HK-2 (cell line): ENCODE results near the gene CACNA1C.

Experiments used
- DNase-seq: peaks from one replicate; pipeline ENCODE4 v3.0.0-alpha.2; 2018; ENCODE audit not compliant: unreplicated experiment

The CACNA1C gene

DNA sequence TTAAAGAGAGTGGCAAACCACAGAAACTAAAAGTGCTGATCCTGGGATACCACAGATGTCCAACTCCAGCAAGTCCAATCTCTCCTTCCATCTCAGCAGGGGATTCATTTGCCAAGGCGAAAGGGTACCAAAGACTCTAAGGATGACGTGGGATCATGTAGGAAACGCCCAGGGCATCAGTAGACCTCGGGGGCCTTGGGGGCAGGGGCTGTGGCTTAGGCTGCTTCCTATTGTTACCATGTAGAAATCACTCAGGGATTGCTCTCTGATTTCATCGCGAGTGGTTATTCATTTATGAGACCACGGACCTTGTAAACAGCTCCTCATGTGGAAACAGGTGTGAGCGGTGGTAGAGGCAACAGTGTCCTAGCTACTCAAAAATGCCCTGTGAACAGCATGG, 592.7 kb downstream of the CACNA1C start:
- no peak for DNase-seq

DNA sequence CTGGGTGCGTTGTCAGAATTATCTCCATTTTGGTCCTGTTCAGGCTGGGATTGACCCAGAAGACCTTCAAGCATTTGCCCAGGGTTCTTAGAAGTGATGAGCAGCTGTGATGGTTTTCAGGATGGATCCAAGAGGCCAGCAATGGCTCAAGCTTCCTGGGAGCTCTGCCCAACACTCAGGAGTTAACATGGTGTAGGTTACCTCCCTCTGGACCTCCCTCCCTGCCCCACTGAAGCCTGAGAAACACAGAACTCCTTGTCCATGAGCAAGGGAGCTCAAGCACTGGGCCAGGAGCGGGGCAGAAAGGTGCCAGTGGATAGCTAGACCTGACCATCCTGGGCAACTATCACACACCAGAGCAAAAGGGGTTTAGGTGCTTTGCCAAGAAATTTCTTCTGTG, 593.6 kb downstream of the CACNA1C start:
- DNase-seq = no peak

DNA sequence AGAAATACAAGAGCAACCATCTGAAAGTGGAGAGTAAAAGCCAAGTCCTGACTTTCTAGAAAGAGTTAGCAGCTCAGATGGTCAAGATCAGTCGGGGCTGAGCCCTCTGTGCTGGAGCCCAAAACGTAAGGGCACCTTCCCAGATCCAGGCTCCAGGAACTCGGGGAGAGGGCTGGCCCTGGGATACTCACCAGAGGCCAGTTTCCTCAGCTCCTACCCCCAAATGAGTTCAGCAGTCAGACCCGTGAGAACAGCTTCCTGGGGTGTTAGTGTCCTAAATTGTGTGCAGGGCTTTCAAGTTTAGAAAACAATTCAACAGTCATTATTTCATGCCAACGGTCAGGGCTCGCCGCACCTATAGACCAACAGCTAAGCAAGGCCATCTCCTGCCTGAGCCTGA, 594.4 kb downstream of the CACNA1C start:
- no peak for DNase-seq

DNA sequence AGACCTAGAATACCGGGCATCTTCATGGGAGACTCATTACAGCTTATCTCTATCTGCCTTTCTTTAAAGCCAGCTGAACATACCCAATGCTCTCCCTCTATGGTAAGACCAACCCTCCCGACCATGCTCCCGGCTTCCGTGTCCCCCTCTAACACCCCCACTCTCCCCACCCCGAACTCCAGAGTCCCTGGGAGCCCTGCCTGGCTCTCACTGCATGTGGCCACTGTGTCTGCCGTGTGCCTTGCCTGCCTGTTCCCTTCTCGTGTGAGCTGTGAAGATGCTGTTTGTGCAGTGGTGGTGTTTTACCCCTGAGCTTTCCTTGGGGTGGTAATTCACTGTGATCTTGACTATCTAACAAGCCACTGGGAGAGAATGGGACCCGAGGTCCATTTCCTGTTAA, 595.6 kb downstream of the CACNA1C start:
- no peak for DNase-seq

DNA sequence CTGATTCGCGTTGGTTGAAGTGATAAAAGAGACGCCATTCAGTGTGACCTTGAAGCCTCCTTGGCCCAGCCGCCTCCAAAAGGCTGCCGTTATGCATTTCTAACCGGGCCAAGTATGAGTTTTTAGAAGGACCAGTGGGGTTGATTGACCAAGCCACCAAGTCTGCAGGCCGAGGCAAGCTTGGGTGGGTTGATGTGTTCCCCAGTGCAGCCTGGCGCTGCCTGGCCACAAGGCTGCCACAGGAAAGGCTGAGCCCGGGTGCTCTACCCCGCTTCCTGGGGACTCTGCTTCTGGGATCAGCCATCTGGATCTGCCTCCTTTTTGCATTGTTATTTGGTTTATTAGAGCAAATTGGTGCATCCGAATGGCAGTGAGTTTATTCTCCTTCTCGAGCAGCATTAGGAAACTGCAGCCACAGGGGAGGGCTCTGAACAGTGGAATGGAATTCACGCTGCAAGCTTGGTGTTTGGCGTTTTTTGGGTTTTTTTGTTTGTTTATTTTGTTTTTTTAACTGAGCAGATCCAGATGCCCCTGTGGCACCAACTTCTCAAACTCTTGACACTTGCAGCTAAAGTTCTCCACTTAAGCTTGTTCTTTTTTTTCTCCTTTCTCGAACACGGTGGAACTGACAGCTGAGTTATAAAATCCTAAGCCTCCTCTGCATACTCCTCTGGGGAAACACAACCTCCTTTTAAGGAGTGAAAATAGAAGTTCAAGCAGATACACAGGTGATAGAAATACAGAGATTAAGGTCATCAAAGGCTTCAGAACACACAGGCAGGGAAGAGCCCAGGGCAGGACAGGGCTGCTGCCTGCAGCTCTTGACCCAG, 596.6 kb downstream of the CACNA1C start:
- no peak for DNase-seq

DNA sequence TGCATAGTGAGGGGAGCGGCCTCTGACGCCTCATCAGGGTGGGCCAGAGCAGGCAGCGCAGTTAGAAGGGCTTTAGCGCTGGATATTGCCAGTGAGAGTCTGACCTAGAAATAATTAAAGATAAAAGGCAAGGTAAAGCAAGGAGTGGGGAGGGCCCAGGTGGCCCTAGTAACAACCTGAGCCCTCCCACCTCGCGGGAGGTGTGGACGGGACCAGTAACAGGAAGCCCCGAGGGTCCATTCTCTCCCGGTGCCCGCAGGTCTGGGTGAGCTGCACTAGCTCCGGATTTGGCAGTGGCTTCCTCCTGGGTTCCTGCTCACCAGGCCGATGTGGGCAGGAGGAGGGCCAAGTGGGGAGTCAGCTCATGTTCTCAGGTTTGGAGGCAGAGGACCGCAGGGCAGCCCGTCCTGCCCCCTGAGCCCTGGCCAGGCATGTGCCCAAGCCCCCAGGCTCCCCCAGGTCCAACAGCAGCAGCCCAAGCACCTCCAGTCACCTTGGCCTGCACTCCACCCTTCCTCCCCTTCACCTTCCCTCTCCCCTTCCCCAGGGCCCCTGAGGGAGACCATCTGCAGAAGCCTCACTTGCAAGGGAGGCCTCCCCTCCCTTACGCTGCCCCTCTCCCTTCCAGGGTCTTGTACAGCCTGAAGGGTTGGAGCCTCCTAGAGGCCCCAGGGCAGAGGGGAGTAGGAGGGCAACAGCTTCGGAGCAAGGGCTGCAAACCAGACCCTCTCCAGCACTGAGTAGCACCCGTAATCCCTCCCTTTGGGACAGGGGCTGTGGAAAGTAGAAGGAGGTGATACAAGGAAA, 597.7 kb downstream of the CACNA1C start:
- no peak for DNase-seq

DNA sequence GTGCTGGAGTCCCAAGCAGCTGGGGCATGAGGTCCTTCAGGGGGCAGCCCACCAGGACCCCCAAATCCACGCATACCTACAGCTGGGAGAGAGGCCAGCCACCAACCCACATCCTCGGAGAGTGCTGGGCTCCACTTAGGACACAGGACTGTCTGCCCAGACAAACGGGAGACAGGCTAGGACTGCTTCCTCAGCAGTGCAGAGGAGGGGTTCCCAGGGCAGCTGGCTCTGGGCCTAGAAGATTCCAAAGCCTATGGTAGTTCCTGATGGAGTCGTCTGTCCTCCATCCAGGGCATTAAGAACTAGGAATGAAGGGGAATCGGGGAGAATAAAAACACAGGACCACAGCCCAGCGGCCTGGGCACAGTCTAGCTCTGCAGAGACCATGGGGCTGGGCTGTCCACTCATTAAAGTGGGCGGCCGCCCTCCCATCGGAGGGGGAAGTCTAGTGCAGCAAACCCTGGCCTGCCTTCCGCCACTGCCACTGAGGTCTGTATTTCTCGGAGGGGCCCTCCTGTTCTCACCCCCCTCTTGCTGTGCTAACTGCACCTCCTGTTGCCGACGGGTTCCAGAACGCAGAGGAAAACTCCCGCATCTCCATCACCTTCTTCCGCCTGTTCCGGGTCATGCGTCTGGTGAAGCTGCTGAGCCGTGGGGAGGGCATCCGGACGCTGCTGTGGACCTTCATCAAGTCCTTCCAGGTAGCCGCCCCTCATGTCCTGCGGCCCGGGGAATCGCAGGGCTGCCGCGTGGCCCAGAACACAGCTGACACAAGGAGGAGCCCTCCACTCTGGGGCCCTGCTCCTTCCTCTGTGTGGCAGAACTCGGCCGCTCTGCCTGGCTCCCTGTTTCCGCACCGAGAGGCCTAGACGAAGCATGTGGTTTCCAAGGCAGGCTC, 598.5 kb downstream of the CACNA1C start:
- DNase-seq = no peak

DNA sequence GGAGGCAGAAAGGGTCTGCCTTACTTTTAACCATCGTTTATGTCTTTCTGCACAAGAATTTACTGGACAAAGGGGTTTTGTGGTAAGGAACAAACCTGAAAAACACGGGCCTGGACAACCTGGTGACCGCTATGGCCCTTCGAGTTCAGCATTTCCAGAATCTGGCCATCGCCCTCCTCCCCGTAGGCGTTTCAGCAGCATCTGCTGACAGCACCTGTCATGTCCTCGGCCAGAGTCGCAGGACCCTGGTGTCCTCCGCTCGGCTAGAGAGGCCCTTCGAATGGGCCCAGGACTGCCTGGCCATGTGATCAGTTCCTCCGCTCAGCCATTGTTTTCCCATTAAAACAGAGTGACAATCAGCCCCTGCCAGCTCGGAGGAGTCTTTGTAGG, 599.2 kb downstream of the CACNA1C start:
- DNase-seq = no peak

DNA sequence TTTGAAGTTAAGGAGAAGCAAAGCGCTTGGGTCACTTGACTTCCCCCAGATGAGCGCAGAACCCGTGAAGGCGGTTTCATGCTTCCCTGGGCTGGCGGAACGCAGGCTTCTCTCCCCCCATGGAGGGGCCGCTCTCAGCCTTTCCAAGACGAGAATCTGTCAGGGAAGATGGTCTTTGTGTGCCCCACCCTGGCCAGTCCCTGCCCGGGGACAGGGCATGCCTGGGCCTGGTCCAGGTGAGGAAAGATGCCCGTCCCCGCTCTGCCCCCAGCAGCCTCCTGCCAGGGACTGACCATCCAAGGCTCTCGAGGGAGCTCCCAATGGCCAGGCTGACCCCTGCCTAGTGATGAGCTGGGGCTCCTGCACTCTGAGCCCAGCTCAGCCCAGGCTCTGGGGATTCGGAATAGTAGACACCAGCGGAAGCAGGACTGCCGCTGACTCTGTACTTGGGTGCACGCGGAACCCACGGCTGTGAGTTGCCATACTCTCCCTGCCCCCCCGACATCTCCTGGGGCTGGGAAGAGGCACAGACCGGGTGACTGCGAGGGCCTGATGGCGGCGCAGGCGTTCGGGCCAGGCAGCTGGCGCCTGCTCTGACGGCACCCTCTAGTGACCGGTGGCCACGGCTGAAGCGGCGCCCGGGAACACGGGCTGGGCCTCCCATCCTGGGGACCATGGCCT, 599.8 kb downstream of the CACNA1C start:
- no peak for DNase-seq

DNA sequence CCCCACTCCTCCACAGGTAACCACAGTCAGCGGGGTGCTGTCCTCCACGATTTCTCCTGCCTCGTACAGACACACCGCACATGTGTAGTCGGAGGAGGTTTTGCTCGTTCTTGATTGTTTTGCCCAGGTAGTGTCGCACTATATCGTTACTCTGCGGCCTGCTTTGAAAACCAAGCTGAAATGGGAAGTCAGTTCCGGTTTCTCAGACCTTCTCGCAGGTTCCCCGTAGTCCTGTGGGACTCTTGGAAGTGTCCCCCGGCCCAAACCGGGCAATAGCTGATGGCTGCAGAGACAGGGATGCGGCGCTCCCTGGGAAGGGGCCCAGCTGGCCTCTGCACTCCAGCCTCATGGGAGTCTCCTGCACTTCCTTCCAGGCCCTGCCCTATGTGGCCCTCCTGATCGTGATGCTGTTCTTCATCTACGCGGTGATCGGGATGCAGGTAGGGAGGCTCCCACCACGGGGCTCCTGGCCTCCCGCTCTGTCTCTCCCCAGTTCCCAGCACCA, 600.7 kb downstream of the CACNA1C start:
- DNase-seq = no peak

DNA sequence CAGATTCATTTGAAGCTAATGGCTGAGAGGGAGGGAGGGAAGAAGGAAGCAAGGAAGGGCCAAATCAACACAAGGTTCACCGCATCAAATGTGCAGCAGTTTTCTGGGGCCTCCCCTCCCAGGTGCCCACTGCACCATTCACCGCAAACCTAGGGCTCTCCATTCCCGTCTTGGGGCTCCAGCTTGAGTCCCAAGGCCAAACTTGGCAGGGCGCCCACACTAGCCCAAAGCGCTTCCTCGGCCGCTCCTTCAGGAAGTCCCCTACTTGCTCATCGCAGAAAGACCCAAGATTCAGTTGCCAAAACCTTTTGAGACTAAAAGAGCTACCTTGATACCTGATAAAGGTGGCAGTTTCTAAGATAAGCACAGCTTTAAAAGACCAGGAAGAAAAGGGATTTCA, 601.5 kb downstream of the CACNA1C start:
- DNase-seq = no peak

DNA sequence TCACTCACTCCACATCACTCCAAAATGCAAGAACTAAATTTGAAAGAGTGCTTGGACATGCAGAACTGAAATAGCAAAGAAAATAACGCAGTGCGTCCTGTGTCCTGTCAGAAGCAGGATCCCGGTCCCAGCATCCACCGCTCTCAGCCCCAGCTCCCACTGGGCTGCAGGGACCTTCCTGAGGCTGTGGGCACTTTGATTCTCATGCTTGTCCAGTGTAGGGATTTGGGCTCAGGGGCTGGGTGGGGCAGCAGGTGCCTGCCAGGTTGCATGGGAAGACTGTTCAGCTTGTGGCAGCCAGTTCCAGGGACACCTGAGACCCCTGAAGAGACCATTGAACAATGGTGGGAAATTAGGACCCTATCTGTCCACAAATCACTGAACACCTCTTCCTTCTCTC, 602.0 kb downstream of the CACNA1C start:
- DNase-seq = no peak

DNA sequence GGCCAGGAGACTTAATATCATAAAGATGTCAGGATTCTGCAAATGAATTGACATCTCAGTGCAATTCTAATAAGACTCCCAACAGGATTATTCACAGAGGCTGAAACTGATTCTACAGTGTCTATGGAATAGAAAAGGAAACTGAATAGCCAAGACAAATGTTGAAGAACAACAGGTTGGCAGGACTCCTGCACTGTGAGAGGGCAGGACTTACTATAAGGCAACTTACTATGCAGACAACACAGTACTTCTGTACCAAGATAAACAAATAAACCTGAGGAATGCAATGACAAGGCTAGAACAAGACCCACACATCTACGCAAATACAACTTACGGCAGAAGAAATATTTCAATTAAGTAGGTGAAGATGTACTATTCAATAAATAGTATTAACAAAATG, 609.7 kb downstream of the CACNA1C start:
- no peak for DNase-seq

DNA sequence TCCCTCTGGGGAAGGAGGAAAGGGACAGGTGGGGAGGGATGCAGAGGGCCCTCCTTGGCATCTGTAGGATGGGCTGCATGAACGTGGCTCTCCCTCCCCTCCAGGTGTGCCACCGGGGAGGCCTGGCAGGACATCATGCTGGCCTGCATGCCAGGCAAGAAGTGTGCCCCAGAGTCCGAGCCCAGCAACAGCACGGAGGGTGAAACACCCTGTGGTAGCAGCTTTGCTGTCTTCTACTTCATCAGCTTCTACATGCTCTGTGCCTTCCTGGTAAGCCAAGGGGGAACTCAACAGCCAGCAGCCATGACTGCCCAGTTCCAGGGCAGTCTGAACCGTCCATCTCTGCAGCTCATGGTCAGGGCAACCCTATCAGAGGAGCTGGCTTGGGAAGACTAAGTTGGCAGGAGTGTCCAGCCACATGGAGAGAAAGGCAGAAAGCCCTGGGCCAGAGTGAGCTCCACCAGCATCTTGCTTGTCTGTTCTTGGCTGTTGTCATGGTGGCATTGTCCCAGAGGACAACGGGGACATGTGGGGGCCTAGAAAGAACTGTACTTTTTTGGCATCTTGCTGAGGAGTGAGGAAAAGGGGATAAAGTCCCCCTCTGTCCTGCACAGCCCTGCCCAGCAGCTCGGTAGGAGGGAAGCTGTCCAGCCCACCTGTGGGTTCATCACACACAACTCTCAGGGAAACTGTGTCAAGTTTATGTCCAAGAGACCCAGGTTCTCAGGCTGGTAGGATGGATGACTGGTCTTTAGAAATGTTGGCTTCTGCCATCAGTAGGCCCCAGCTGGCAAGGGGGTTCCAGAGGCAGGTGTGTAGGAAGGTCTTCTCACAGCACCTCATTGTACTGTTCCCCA, 612.2 kb downstream of the CACNA1C start:
- DNase-seq = no peak

DNA sequence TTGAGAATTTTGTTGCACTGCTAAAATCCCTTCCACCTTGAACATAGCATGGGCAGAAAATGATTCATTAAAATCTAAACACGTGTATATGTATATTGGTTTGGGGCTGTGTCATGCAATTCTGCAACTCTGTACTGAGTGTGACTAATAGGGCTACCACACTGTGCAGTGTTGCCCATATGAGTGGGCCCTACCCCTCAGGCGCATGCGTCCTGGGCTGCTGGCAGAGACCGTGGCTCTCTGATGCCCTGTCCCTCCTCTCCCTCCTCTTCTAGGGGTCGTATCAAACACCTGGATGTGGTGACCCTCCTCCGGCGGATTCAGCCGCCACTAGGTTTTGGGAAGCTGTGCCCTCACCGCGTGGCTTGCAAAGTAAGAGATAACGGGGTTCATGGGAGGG, 613.6 kb downstream of the CACNA1C start:
- no peak for DNase-seq

DNA sequence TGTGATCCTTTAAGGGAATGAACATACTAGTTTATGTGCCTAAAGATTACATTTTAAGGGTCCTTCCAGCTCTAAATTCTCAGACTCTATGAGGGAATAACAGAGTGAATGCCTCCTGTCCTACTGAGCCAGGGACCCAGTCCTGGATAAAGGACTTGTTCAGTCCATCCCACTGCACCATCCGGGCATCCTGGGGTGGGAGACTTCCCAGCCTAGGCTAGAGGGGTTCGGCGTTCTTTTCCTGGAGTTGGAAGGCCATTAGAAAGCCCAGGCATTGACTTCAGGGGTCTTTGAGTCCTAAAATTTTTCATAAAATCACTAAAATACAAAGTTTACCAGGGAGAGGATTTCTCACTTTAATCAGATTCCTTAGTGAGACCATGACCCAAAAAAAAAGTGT, 614.1 kb downstream of the CACNA1C start:
- DNase-seq = no peak

DNA sequence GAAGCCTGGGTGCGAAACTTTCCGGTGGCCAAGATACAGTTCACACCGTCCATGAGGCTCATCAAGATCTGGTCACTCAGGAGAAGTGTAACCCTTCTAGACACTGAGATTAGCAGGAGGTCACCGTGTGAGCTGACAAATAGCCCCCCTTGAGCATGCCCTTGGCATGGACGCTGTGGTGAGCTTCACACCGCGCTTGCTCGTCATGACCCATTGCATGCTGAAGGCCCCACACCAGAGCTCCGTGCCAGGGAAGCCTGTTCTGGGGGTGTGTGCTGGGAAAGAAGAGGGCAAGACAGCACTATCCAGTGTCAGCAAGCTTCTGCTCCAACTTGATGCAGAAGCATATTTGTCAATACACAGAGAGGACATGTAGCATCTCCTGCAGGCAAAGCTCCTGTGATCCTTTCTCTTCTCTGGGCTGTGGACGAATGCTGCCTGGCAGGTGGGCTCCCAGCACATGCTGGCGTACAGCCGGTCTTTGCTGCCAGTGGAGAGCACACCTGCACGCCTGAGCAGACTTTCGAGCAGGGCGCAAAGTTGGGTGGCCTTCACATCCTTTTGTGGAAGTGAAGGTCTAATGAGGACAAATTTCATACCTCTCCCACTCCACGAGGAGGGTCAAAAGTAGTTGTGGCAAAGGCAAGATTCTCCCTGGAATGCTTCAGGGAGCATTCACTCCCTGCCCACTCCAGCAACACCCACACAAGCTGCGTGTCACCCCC, 615.1 kb downstream of the CACNA1C start:
- no peak for DNase-seq

DNA sequence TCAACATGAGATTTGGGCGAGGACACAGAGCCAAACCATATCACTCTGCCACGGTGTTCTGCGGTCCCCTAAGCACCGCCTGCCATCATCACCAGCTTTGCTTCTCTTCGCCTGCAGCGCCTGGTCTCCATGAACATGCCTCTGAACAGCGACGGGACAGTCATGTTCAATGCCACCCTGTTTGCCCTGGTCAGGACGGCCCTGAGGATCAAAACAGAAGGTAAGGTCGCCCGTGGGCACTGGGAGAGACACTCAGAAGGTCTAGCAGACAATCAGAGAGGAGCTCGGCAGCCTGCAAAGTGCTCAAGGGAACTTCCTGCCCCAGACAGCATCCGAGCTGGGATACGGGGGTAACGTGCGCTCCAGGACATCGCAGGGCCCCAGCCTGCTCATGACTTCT, 616.0 kb downstream of the CACNA1C start:
- no peak for DNase-seq

DNA sequence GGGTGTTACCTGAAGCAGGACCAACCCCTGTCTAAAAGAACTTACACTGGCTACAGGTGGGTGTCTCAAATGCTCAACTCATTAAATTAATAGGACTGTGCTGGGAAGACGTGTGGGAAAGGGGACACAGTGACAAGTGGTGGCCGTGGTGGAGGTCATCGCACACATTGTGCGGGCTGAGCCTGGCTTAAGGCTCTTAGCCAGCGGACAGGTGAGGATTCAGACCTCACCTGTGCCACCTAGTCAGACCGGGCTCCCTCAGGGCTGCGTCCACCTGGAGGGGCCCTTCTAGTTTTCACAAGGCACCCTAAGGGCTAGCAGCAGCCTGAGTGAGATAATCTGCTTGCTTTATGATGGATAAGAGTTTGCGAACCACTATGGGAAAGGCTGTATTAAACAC, 616.8 kb downstream of the CACNA1C start:
- DNase-seq = no peak

DNA sequence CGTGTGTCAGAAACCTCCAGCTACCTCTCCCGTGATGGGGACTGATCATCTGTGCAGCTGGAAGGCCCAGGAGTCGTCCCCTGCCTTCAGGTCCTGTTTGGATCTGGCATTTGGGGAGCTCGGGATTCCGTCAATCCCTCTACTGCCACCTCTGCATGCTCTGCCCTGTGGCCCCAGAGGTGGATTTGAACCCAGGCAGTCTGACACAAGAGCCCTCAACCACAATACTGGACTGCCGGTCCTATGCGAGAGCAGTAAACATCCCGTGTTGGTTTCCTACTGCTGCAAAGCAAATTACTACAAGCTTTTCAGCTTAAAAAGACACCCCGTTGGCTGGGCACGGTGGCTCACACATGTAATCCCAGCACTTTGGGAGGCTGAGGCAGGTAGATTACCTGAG, 620.1 kb downstream of the CACNA1C start:
- no peak for DNase-seq
